Smooth muscle cell of the brain vasculature (primary cell): ENCODE data around the gene VOPP1.

Source experiments
- DNase-seq: peaks from one replicate; pipeline ENCODE4 v3.0.0-alpha.2; 2012; ENCODE audit warnings: low read depth, low spot score

The VOPP1 gene

GRCh38 chr7:55436457-55436856, 135.8 kb downstream of the VOPP1 start:
- no peak for DNase-seq

- no peak for DNase-seq
Observed at GRCh38 chr7:55435466-55435865, 136.8 kb downstream of the VOPP1 start.

- no peak for DNase-seq
Observed at GRCh38 chr7:55432939-55433784, 139.1 kb downstream of the VOPP1 start.

- no peak for DNase-seq
Observed at GRCh38 chr7:55432506-55432905, 139.8 kb downstream of the VOPP1 start.

GRCh38 chr7:55431898-55432297, 140.4 kb downstream of the VOPP1 start:
- DNase-seq = no peak

GRCh38 chr7:55429835-55430499, 142.3 kb downstream of the VOPP1 start:
- DNase-seq = no peak

- DNase-seq = no peak
Observed at GRCh38 chr7:55427800-55428199, 144.5 kb downstream of the VOPP1 start.

GRCh38 chr7:55427342-55427741, 145.0 kb downstream of the VOPP1 start:
- DNase-seq = no peak

- DNase-seq = no peak
Observed at GRCh38 chr7:55426676-55427075, 145.6 kb downstream of the VOPP1 start.

- DNase-seq = no peak
Observed at GRCh38 chr7:55425141-55425752, 147.1 kb downstream of the VOPP1 start.

- no peak for DNase-seq
Observed at GRCh38 chr7:55423891-55424290, 148.4 kb downstream of the VOPP1 start.

GRCh38 chr7:55423277-55423711, 149.0 kb downstream of the VOPP1 start:
- no peak for DNase-seq
